ENCODE results near the gene NOL7.

Gene NOL7

GRCh38 chr6:13600036-13600435 is 15.1 kb upstream of the NOL7 start:
- DNase-seq, result no peak

GRCh38 chr6:13604135-13604534 is 11.0 kb upstream of the NOL7 start:
- no peak for DNase-seq

GRCh38 chr6:13604546-13605416 is 10.4 kb upstream of the NOL7 start:
- no peak for DNase-seq

- no peak for DNase-seq
These were observed 9.5 kb upstream of the NOL7 start for GRCh38 chr6:13605634-13606033.

- no peak for DNase-seq
These were observed 3.4 kb upstream of the NOL7 start for GRCh38 chr6:13611715-13612114.

GRCh38 chr6:13613029-13613594 is 2.0 kb upstream of the NOL7 start:
- DNase-seq, result no peak

- no peak for DNase-seq
These were observed 809 bp upstream of the NOL7 start for GRCh38 chr6:13614126-13614925.

GRCh38 chr6:13615792-13616120 is 621 bp downstream of the NOL7 start:
- DNase-seq, result no peak

GRCh38 chr6:13617066-13617465 is 1.9 kb downstream of the NOL7 start:
- DNase-seq, result no peak

GRCh38 chr6:13624871-13625288 is 9.7 kb downstream of the NOL7 start:
- DNase-seq, result no peak

- DNase-seq, result no peak
These were observed 14.5 kb downstream of the NOL7 start for GRCh38 chr6:13629459-13630116.

- no peak for DNase-seq
These were observed 15.4 kb downstream of the NOL7 start for GRCh38 chr6:13630499-13630898.

- DNase-seq, result no peak
These were observed 18.2 kb downstream of the NOL7 start for GRCh38 chr6:13633343-13633742.

GRCh38 chr6:13635948-13636658 is 21.0 kb downstream of the NOL7 start:
- DNase-seq, result no peak

- DNase-seq, result no peak
These were observed 22.9 kb downstream of the NOL7 start for GRCh38 chr6:13638014-13638413.

- DNase-seq, result no peak
These were observed 23.5 kb downstream of the NOL7 start for GRCh38 chr6:13638626-13639025.

- no peak for DNase-seq
These were observed 26.2 kb downstream of the NOL7 start for GRCh38 chr6:13641315-13641714.

GRCh38 chr6:13643125-13643524 is 28.0 kb downstream of the NOL7 start:
- no peak for DNase-seq

GRCh38 chr6:13648850-13649249 is 33.7 kb downstream of the NOL7 start:
- no peak for DNase-seq

- no peak for DNase-seq
These were observed 34.3 kb downstream of the NOL7 start for GRCh38 chr6:13649393-13649792.

- no peak for DNase-seq
These were observed 38.2 kb downstream of the NOL7 start for GRCh38 chr6:13653296-13653695.

- DNase-seq, result no peak
These were observed 39.4 kb downstream of the NOL7 start for GRCh38 chr6:13654496-13654895.

GRCh38 chr6:13655700-13656099 is 40.6 kb downstream of the NOL7 start:
- no peak for DNase-seq
